ENCODE results near the gene SIGMAR1. TPM values are rescaled to one million over a fixed set of nuclear protein-coding genes. Genes with fewer than 3 reads are reported as not detected.

The SIGMAR1 gene
- 82.4 TPM for polyA plus RNA-seq (2013, experiment 1 of 4)
- polyA plus RNA-seq (2013, experiment 2 of 4) = 84.1 TPM
- 90.7 TPM for polyA plus RNA-seq (2013, experiment 3 of 4)
- polyA plus RNA-seq (2013, experiment 4 of 4) = 92.3 TPM

DNA sequence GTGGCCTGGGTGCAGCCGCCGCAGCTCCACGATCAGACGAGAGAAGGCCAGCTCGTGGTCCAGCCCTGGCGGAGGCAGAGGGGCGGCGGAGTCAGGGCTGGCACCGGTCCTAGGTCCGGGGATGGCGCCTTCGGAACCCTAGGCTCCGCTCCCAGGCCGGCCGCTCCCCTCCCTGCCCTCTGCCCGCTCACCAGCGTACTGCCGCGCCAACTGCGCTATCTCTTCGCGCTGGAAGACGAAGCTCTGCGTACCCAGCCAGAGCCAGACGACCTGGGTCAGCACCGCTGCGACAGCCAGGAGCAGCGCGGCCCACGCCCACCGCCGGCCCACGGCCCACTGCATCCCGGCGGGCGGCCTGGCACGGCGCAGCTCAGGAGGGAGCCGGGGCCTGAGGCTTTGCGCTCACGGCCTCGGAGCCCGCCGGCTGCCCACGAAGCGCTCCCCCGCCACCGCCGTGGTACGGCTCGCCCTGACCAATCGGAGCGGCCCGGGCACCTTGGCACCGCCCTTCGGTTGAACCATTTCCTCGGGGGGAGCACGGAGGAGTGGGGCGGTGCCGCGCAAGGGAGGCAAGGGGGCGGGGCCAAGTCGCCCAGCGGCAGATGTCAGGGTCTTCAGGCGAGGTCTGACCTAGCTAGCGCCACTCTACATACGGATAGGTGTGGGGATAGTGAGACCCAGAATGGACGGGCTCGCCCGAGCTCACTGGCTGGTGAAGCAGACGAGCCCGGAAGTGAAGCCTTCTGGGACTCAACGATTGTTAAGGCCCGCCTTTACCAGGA lies at the start of gene SIGMAR1:
Gene SIGMAR1, minus strand, starts transcription at position 432 of the 782 bp plus-strand sequence. Its CDS starts 90 bp downstream, at position 342.
- Histone ChIP-seq H3K36me3 (ENCODE audit: control insufficient read depth, insufficient read depth, low read length) (no peaks in the 10 kb centered on the region), H3K27ac (ENCODE audit: insufficient read depth, low read depth, low read length, poor library complexity, severe bottlenecking) (no peak within 1 kb of the TSS), H3K4me1 (ENCODE audit: control insufficient read depth, insufficient read depth, low read length) (peaks cover 11% of the 10 kb centered on the region), H3K9me3 (ENCODE audit: control insufficient read depth, low read length) (no peaks in the 10 kb centered on the region), H3K27me3 (ENCODE audit: control insufficient read depth, insufficient read depth, low read length, poor library complexity, severe bottlenecking) (peaks cover 7% of the 10 kb centered on the region), H3K4me3 (ENCODE audit: insufficient read depth, low read depth, low read length) (peak within 1 kb of the TSS; percentile 66)
- WGBS, 2 experiments = 1% methylated on average over 74 of the region's 74 CpGs

DNA sequence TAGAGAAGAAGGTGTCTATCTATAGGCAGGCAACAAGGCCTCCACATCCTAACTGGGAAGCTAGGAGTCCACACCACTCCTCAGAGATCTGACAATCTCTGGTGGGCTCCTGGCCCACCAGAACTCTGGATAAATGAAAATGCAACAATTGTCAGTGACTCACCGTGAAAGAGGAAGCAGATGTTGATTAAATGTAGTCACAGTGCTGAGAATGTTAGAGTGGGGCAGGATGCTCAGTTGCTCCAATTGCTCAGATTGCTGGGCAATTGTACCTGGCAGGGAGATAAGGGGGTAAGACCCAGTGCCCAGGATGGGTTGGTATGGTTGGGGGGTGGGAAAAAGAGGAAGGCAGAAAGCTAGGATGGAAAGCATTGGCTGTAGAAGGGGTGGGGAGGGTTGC lies 49.1 kb upstream of the SIGMAR1 start:
- H3K36me3 ChIP-seq (ENCODE audit: control insufficient read depth, insufficient read depth, low read length) = no peaks in the 10 kb centered on the region
- no peak overlapping the region for H3K27ac ChIP-seq (ENCODE audit: insufficient read depth, low read depth, low read length, poor library complexity, severe bottlenecking)
- WGBS, 2 experiments = 93 to 95% methylated on average over 1 of the region's 1 CpG
- no peaks in the 10 kb centered on the region for H3K27me3 ChIP-seq (ENCODE audit: control insufficient read depth, insufficient read depth, low read length, poor library complexity, severe bottlenecking)
- H3K4me3 ChIP-seq (ENCODE audit: insufficient read depth, low read depth, low read length) = no peak overlapping the region
- H3K9me3 ChIP-seq (ENCODE audit: control insufficient read depth, low read length) = no peaks in the 10 kb centered on the region
- no peaks in the 10 kb centered on the region for H3K4me1 ChIP-seq (ENCODE audit: control insufficient read depth, insufficient read depth, low read length)

DNA sequence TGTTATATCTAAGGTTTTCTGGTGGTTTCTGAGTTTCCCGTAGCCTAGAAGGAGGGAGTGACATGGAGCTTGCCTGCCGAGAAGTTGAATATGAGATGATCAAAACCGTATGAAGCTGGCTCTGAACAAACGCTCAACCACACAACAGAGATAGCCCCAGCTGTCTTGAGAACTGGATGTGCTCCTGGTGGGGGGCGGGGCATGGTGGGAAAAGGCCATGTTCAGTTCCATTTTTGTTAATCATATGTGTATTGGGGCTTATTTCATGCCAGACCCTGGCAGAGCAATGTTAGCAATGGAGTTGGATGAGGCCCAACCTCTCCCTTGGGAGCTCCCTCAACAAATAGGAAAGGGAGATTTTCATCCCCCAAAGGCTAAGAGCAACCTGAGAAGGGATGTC lies 48.6 kb upstream of the SIGMAR1 start:
- Histone ChIP-seq H3K27me3 (ENCODE audit: control insufficient read depth, insufficient read depth, low read length, poor library complexity, severe bottlenecking) (no peaks in the 10 kb centered on the region), H3K4me3 (ENCODE audit: insufficient read depth, low read depth, low read length) (no peak overlapping the region), H3K36me3 (ENCODE audit: control insufficient read depth, insufficient read depth, low read length) (no peaks in the 10 kb centered on the region), H3K4me1 (ENCODE audit: control insufficient read depth, insufficient read depth, low read length) (no peaks in the 10 kb centered on the region), H3K27ac (ENCODE audit: insufficient read depth, low read depth, low read length, poor library complexity, severe bottlenecking) (no peak overlapping the region), H3K9me3 (ENCODE audit: control insufficient read depth, low read length) (no peaks in the 10 kb centered on the region)
- 96% methylated on average over 5 of the region's 5 CpGs for WGBS, 2 experiments

DNA sequence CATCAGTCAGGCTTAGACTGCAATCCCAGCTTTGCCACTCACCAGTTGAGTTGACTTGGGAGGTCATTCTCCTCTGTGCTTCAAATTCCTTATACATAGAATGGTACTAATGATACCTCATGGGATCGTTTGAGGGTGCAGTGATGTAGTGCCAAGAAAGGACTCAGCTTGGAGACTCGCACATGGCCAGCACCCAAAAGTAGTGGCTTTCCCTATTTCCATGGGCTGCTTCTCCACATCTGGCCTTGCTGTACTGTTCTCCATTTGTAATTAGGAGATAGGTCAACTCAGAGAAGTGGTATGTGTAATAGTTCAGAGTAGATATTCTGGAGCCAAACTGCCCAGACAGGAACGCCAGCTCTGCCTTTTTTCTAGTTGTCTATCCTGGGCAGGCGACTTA lies 48.0 kb upstream of the SIGMAR1 start:
- no peak overlapping the region for H3K27ac ChIP-seq (ENCODE audit: insufficient read depth, low read depth, low read length, poor library complexity, severe bottlenecking)
- H3K4me1 ChIP-seq (ENCODE audit: control insufficient read depth, insufficient read depth, low read length) = no peaks in the 10 kb centered on the region
- H3K36me3 ChIP-seq (ENCODE audit: control insufficient read depth, insufficient read depth, low read length) = no peaks in the 10 kb centered on the region
- H3K4me3 ChIP-seq (ENCODE audit: insufficient read depth, low read depth, low read length) = no peak overlapping the region
- no peaks in the 10 kb centered on the region for H3K9me3 ChIP-seq (ENCODE audit: control insufficient read depth, low read length)
- WGBS, 2 experiments = 96% methylated on average over 4 of the region's 4 CpGs
- H3K27me3 ChIP-seq (ENCODE audit: control insufficient read depth, insufficient read depth, low read length, poor library complexity, severe bottlenecking) = no peaks in the 10 kb centered on the region

DNA sequence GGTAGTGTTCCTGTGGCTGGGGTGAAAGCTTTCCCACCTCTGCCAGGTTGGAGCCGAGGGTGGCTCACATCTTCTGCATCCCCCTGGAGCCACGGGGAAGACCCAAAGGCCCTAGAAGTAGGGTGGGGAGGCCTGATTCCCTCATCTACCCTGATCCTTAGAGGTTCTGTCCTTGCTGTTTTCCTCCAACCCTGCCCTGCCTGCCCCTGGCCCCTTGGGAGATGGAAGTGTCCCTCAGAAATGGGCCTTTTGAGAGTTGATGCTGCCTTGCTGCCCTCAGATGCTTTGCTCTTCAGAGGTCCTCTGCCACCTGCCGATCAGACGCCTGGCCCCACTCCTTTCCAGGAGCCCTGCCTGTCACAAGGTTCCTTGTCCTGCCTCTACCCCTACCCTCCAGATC lies 47.2 kb upstream of the SIGMAR1 start:
- Histone ChIP-seq H3K4me3 (ENCODE audit: insufficient read depth, low read depth, low read length) (no peak overlapping the region), H3K36me3 (ENCODE audit: control insufficient read depth, insufficient read depth, low read length) (no peaks in the 10 kb centered on the region), H3K4me1 (ENCODE audit: control insufficient read depth, insufficient read depth, low read length) (no peaks in the 10 kb centered on the region), H3K9me3 (ENCODE audit: control insufficient read depth, low read length) (no peaks in the 10 kb centered on the region), H3K27ac (ENCODE audit: insufficient read depth, low read depth, low read length, poor library complexity, severe bottlenecking) (no peak overlapping the region), H3K27me3 (ENCODE audit: control insufficient read depth, insufficient read depth, low read length, poor library complexity, severe bottlenecking) (no peaks in the 10 kb centered on the region)
- 93% methylated on average over 4 of the region's 4 CpGs for WGBS, 2 experiments

DNA sequence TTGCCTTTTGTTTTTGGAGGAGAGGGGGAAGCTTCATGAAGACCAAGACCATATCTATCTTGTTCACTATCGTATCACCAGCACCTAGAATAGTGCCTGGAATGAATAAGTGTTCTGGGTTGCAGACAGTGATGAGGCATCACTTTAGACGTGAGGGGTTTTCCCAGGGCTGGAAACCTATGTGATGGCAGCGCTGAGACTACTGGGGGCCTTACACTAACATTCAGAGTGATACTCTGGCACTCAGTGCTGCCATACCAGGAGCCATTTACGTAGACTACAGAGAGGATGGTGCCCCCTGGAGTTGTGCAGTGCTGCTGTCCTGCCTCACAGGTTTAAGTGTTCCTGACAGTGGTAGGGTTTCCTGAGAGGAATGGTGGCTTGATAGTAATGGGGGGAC lies 46.6 kb upstream of the SIGMAR1 start:
- no peak overlapping the region for H3K4me3 ChIP-seq (ENCODE audit: insufficient read depth, low read depth, low read length)

DNA sequence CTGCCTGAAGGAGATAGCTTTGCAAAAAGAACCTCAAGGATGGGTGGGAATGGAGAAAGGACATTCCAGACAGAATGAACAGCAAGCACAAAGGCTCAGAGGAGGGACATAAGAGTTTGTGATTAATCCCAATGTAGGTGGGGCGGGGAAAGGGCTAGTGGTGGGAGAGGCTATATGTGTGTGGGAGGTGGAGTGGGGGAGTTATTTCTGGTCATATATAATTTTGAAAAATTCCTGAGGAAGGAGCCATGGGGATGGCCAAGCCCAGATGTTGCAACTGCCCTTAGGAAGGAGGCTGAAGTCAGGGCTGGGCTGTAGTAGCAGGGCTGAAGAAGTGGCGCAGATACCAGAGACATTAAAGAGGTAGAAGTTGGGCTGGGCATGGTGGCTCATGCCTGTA lies 38.3 kb upstream of the SIGMAR1 start:
- no peak overlapping the region for H3K27ac ChIP-seq (ENCODE audit: insufficient read depth, low read depth, low read length, poor library complexity, severe bottlenecking)
- H3K36me3 ChIP-seq (ENCODE audit: control insufficient read depth, insufficient read depth, low read length) = no peaks in the 10 kb centered on the region
- no peaks in the 10 kb centered on the region for H3K9me3 ChIP-seq (ENCODE audit: control insufficient read depth, low read length)
- 95 to 97% methylated on average over 2 of the region's 2 CpGs for WGBS, 2 experiments
- no peaks in the 10 kb centered on the region for H3K27me3 ChIP-seq (ENCODE audit: control insufficient read depth, insufficient read depth, low read length, poor library complexity, severe bottlenecking)
- no peak overlapping the region for H3K4me3 ChIP-seq (ENCODE audit: insufficient read depth, low read depth, low read length)
- H3K4me1 ChIP-seq (ENCODE audit: control insufficient read depth, insufficient read depth, low read length) = peaks cover 2% of the 10 kb centered on the region

More for the DNA sequence above, 46.6 kb upstream of the SIGMAR1 start:
- Histone ChIP-seq H3K27ac (ENCODE audit: insufficient read depth, low read depth, low read length, poor library complexity, severe bottlenecking) (no peak overlapping the region), H3K36me3 (ENCODE audit: control insufficient read depth, insufficient read depth, low read length) (no peaks in the 10 kb centered on the region), H3K9me3 (ENCODE audit: control insufficient read depth, low read length) (no peaks in the 10 kb centered on the region), H3K4me1 (ENCODE audit: control insufficient read depth, insufficient read depth, low read length) (no peaks in the 10 kb centered on the region), H3K27me3 (ENCODE audit: control insufficient read depth, insufficient read depth, low read length, poor library complexity, severe bottlenecking) (no peaks in the 10 kb centered on the region)
- WGBS, 2 experiments = 93 to 95% methylated on average over 4 of the region's 4 CpGs

DNA sequence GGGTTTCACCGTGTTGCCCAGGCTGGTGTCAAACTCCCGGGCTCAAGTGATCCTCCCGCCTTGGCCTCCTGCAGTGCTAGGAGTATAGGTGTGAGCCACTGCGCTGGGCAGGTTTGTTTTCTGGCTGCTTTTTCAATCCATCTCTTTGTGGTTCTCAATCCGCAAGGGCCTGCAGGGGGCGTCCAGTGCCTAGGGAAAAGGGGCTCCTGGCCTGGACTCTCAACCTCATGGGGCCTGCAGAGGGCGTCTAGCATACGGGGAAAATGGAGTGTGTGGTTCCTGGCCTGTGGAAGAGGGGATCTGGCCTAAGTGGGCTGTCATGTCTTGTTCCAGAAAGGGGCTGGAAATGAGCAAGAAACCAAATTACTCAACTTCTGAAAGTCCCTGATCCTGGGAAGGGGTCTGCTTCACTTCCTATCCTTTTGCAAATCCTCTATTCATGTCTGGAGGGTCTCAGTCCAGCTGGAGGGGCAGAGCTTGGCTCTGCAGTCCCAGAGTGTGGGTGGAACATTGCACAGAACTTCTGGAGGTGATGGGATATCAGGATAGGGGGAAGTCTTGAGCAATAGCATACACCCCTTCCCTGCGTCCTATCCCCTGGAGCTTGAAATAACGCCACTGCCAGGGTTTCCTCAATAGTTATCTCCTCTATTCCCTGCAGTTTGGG lies 37.6 kb upstream of the SIGMAR1 start:
- Histone ChIP-seq H3K36me3 (ENCODE audit: control insufficient read depth, insufficient read depth, low read length) (no peaks in the 10 kb centered on the region), H3K4me3 (ENCODE audit: insufficient read depth, low read depth, low read length) (no peak overlapping the region), H3K9me3 (ENCODE audit: control insufficient read depth, low read length) (no peaks in the 10 kb centered on the region), H3K27me3 (ENCODE audit: control insufficient read depth, insufficient read depth, low read length, poor library complexity, severe bottlenecking) (no peaks in the 10 kb centered on the region), H3K27ac (ENCODE audit: insufficient read depth, low read depth, low read length, poor library complexity, severe bottlenecking) (no peak overlapping the region), H3K4me1 (ENCODE audit: control insufficient read depth, insufficient read depth, low read length) (peaks cover 2% of the 10 kb centered on the region)
- 23 to 27% methylated on average over 10 of the region's 10 CpGs for WGBS, 2 experiments

DNA sequence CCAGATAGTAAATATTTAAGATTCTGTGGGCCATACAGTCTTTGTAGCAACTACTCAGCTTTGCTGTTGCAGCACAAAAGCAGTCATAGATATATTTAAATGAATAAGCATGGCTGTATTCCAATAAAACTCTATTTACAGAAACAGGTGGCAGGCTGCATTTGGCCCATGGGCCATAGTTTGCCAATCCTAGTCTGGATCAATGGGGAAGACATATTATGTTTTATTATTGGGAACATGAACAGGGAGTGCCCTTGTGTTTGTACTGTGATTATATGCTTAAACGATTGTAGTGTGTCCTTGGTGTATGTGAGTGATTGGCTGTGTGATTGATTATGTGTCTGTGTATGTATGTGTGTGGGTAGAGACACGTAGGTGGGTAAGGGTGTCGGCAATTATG lies 36.9 kb upstream of the SIGMAR1 start:
- Histone ChIP-seq H3K4me3 (ENCODE audit: insufficient read depth, low read depth, low read length) (no peak overlapping the region), H3K36me3 (ENCODE audit: control insufficient read depth, insufficient read depth, low read length) (no peaks in the 10 kb centered on the region), H3K9me3 (ENCODE audit: control insufficient read depth, low read length) (no peaks in the 10 kb centered on the region), H3K27ac (ENCODE audit: insufficient read depth, low read depth, low read length, poor library complexity, severe bottlenecking) (no peak overlapping the region), H3K27me3 (ENCODE audit: control insufficient read depth, insufficient read depth, low read length, poor library complexity, severe bottlenecking) (no peaks in the 10 kb centered on the region), H3K4me1 (ENCODE audit: control insufficient read depth, insufficient read depth, low read length) (peaks cover 2% of the 10 kb centered on the region)
- WGBS, 2 experiments = 91% methylated on average over 3 of the region's 3 CpGs

DNA sequence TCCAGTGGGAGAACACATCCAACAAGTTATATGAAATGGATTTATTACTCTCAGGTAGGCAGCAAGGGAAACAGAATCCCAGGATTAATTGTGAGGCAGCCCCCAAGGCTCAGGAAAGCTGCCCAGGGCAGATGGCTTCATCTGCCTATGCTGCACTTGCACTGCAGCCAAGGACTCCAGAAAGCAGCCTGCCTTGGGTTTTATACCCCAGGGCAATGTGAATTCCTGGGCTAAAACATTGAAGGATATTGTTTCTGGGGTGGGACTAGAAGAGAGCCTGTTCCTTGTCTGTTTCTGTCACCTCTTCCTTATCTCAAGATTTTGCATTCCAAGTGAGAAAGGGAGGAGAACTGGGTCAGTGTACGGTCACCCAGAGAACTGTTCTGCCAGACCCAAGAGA lies 33.7 kb upstream of the SIGMAR1 start:
- WGBS, 2 experiments = 88 to 100% methylated on average over 1 of the region's 1 CpG
- peaks cover 2% of the 10 kb centered on the region for H3K4me1 ChIP-seq (ENCODE audit: control insufficient read depth, insufficient read depth, low read length)
- no peak overlapping the region for H3K27ac ChIP-seq (ENCODE audit: insufficient read depth, low read depth, low read length, poor library complexity, severe bottlenecking)
- H3K36me3 ChIP-seq (ENCODE audit: control insufficient read depth, insufficient read depth, low read length) = no peaks in the 10 kb centered on the region
- H3K4me3 ChIP-seq (ENCODE audit: insufficient read depth, low read depth, low read length) = no peak overlapping the region
- no peaks in the 10 kb centered on the region for H3K27me3 ChIP-seq (ENCODE audit: control insufficient read depth, insufficient read depth, low read length, poor library complexity, severe bottlenecking)
- no peaks in the 10 kb centered on the region for H3K9me3 ChIP-seq (ENCODE audit: control insufficient read depth, low read length)

Measured in ectodermal cell (in vitro differentiated cells).